Mucosa of stomach (tissue), 1 donor: ENCODE data around the gene EBF3.

ENCODE experiments used
- H3K27me3 ChIP-seq: one replicate; pipeline ENCODE4 v1.7.0; 2013; ENCODE audit warnings: mild to moderate bottlenecking, low read length; ENCODE audit not compliant: control insufficient read depth, insufficient read depth
- H3K36me3 ChIP-seq: one replicate; pipeline ENCODE4 v1.7.0; 2013; ENCODE audit warnings: low read length; ENCODE audit not compliant: control insufficient read depth, insufficient read depth
- H3K4me1 ChIP-seq: one replicate; pipeline ENCODE4 v1.7.0; 2013; ENCODE audit warnings: mild to moderate bottlenecking, low read length; ENCODE audit not compliant: control insufficient read depth, insufficient read depth
- H3K4me3 ChIP-seq: one replicate; pipeline ENCODE4 v1.7.0; 2013; ENCODE audit warnings: low read length
- H3K9ac ChIP-seq: one replicate; pipeline ENCODE4 v1.7.0; 2013; ENCODE audit warnings: mild to moderate bottlenecking, low read length, moderate library complexity
- H3K9me3 ChIP-seq: one replicate; pipeline ENCODE4 v1.7.0; 2013; ENCODE audit warnings: mild to moderate bottlenecking, low read length, moderate library complexity; ENCODE audit not compliant: control insufficient read depth
- donor health status: Pancreatic carcinoma.

EBF3 gene

DNA sequence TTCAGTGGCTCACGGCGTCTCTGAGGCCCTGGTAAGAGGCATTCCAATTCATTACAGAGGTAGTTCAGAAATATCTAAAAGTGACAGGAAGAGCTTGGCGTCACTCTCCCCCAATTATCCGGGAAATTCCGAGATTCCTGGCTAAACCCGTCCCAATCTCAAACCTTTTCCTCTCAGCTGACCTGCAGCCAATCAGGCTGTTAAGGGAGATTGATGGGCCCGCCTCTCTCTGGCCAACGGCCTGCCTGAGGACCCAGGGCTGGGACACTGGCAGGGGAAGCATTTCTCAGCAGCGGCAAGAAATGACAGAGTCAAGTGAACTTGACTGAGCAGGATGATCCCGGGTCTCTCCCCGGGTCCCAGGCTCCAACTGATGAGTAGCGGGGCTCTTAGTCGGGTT, 72.3 kb downstream of the EBF3 start:
- Histone ChIP-seq H3K27me3 (peaks cover 23% of the 10 kb centered on the region), H3K9ac (no peak overlapping the region), H3K9me3 (no peaks in the 10 kb centered on the region), H3K4me3 (no peak overlapping the region), H3K4me1 (peaks cover 4% of the 10 kb centered on the region), H3K36me3 (no peaks in the 10 kb centered on the region)

DNA sequence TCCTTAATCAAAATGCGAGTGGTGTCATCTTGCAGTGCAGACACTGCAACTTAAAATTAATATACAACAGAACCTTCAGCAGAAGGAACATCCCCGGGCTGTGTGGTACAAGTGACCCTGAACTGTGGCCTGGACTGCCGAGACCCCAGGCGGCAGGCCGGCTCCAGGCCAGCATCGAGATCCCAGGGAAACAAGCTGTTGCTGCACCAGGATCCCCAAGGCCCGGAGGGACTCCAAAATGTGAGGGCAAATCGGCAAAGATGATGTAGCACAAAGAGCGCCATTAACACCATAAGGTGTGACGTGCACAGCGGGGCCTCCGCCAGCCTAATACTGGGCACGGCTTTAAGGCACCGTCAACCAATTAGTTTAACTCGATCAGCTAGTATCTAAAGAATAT, 73.9 kb downstream of the EBF3 start:
- no peaks in the 10 kb centered on the region for H3K9me3 ChIP-seq

DNA sequence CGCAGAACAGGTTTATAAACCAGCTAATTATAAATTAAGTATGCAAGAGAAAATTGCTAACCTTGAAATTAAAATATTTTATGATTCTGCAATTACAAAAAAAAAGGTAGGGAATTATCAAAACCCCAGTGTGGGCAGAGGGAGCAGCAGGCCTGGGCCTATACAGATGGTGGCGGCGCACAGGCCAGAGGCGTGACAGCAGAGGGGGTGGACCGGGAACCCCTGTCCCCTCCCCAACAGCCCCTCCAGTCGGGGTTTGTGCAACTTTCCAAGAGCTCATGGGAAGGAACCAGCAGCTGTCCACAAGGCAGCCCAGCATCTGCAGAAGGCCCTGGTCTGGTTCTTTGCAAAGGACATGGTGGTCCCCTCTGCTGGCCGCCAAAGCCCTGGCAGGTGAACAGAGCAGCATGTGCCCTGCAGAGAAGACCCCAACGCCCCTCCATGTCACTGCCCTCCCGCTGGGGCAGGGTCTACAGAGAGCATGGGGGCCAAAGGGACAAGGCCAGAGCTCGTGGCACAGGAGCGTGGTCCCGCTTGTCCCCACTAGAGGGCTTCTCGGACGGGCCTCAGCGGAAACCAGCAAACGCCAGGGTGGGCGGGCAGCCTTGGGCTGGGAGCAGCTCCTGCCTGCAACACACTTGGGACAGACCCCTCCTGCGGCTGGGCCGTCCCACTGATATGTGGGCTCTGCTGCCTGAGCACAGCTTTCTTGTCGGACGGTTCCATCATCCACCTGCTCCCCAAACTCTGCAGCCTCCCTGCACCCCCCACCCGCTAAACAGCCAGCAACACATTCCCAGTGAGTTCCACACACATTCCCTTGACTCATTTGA, 75.1 kb downstream of the EBF3 start:
- no peaks in the 10 kb centered on the region for H3K36me3 ChIP-seq
- H3K4me1 ChIP-seq: peaks cover 4% of the 10 kb centered on the region
- no peak overlapping the region for H3K9ac ChIP-seq

More for the DNA sequence above, 73.9 kb downstream of the EBF3 start:
- Histone ChIP-seq H3K9ac (no peak overlapping the region), H3K27me3 (peaks cover 18% of the 10 kb centered on the region), H3K4me3 (no peak overlapping the region), H3K36me3 (no peaks in the 10 kb centered on the region), H3K4me1 (peaks cover 4% of the 10 kb centered on the region)

DNA sequence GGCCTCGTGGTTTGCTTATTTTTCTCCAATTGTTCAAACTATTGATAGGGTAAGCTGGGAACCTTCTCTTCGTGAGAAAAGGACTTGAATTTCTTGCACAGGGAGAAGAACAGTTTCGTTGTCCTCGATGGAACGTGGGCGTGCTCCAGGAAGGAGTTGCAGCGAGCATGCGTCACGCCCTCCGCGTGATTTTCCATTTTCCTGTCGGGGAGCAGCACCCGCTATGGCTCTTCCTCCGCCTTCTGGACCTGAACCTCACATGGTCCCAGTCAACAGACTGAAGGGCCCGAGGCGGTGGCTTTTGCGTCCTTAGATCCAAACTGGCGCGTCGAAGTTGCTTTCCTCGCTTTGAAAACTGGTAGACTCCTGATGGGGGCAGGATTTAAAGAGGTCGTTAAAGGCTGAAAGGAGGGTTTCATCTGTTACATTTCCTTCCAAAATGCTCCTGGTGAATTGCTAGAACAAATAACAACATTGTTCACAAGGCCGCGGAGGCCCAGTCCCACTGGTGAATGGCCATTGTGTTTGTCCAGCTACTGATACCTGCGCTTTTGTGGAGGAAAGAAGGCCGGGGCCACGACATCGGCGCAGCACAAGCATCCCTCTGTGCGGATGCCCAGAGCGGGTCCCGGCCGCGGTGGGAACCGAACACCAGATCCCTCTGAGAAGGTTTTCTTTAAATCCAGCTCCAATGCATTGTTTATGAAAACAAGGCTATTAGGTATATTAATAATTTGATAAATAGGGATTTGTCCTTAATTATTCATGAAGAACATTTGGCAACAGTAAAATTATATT, 75.9 kb downstream of the EBF3 start:
- H3K4me1 ChIP-seq: peaks cover 4% of the 10 kb centered on the region
- H3K9me3 ChIP-seq: no peaks in the 10 kb centered on the region
- no peaks in the 10 kb centered on the region for H3K36me3 ChIP-seq
- H3K9ac ChIP-seq: no peak overlapping the region
- H3K27me3 ChIP-seq: peaks cover 4% of the 10 kb centered on the region
- H3K4me3 ChIP-seq: no peak overlapping the region

More for the DNA sequence above, 75.1 kb downstream of the EBF3 start:
- Histone ChIP-seq H3K4me3 (no peak overlapping the region), H3K9me3 (no peaks in the 10 kb centered on the region), H3K27me3 (peaks cover 11% of the 10 kb centered on the region)

DNA sequence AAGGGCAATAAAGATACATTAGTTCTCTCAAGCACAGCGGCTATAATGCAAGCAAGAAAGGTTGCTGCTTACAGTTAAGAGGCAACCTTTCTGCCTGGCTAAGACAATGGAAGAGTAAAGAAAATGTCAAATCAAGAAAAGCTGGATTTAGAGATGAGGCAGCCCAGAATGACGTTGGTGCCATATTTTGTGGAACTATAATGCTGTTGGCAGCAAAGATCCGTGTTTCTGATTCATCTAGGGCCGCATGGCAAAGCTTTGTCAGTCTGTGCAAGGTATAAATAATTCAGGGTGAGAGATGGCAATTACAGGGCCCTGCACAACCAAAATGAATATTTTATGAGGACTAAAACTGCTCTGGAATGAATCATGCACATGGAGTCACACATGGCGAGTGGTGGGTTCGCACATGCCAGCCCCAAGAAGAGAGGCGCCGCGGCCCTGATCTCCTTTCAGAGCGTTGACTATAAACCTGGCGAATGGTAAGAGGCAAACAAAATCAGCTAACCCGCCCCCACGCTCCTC, 76.6 kb downstream of the EBF3 start:
- Histone ChIP-seq H3K9ac (no peak overlapping the region), H3K36me3 (no peaks in the 10 kb centered on the region), H3K4me3 (no peak overlapping the region), H3K9me3 (no peaks in the 10 kb centered on the region), H3K4me1 (no peaks in the 10 kb centered on the region), H3K27me3 (peaks cover 4% of the 10 kb centered on the region)

DNA sequence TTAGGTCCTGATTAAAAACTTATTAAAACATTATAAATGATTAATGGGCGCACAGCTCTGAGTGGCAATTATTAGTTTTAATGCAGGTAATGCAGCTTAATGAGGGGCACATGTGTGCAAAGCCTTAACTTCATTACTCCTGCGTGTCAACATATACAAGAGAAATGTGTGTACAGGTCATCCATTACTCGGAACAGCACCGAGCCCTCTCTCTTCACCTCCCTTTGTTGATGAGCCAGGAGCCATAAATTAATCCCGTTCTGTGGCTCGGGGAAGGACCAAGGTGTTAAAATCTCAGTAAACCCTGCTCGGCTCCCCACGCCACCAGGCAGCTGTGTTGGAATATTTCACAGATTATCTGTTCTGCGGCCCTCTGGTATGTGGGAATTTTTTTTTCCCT, 77.8 kb downstream of the EBF3 start:
- H3K9me3 ChIP-seq: no peaks in the 10 kb centered on the region
- H3K4me1 ChIP-seq: no peaks in the 10 kb centered on the region
- no peaks in the 10 kb centered on the region for H3K36me3 ChIP-seq
- H3K9ac ChIP-seq: no peak overlapping the region
- no peak overlapping the region for H3K4me3 ChIP-seq
- peaks cover 4% of the 10 kb centered on the region for H3K27me3 ChIP-seq

DNA sequence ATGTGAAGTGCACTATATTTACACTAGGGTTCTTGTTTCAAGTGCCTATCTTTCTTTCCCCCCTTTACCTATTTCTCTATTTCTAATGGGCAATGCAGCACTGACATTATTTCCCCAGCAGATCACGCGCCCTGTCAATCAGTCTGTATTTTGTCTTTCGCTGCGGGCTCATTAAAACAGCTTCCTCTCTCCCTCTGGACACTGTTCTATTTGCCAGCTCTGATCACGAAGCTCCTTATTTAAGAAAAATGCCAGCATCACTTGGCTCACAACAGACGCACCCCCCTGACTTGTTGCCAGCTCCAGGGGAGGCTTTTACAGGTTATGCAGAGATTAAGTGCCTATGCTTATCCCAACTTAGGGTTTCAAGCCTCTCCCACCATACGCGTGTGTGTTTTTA, 78.5 kb downstream of the EBF3 start:
- Histone ChIP-seq H3K9me3 (no peaks in the 10 kb centered on the region), H3K27me3 (peaks cover 4% of the 10 kb centered on the region), H3K4me3 (no peak overlapping the region), H3K9ac (no peak overlapping the region), H3K36me3 (no peaks in the 10 kb centered on the region), H3K4me1 (no peaks in the 10 kb centered on the region)

DNA sequence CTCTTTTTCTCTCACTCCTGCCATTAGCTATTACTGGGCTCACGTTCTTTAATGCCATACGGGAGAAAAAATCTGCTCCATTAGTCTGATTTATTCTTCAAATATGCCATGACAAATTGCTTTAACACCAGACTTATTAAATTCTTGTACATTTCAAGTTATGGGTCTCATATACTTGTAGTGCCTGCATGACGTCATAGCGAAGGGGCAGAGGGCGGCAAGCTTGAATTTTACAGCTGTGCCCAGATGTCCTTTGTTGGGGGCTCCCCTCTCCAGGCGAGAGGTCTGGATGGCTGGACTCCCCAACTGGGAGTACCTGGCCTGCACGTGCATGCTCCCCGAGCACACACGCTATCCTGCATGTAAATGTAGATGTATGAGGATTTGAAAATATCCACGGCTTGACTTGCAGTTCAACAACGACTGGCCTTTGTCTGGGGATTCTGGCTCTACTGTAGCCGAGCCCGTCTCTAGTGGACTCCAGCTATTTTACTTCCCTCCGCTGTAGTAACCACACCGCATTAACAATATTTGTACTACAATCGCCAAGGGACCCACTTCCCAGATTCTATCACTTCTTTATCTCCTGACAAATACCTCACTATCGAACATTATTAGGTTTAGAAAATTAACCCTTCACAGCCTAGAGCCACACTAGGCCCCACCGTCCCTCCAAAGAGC, 79.5 kb downstream of the EBF3 start:
- Histone ChIP-seq H3K4me3 (no peak overlapping the region), H3K9ac (no peak overlapping the region)

DNA sequence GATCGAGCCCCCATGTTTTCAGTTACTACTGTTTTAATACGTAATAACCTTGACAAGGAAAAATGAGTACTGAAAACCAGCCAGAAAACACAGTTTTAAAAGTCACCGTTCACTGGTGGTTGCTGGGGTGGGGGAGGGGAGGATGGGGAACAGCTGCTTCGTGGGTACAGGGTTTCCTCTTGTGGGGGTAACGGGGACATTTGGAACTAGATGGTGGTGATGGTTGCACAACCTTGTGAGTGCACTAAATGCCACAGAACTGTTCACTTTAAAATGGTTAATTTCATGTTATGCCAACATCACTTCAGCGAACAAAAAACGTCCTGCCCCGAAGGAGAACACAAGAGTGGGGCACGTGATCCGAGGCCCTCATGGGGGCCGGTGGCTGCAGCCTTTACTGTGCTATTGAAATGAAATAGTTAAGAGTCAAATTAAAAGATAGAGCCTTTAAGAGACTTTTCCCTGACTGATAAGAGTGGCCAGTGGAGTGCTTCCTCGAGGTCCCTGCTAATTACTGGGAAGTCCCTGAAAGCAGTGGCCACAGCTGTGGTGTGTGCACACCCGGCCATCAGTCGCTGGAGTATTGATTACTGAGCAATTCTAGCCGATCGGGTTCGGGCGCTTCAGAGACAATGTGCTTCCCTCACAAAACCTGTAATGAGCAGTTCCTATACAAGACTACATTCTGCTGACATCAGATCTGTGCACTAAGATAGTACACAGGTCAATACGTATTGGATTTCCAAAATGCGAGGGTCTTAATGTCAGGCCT, 80.3 kb downstream of the EBF3 start:
- peaks cover 4% of the 10 kb centered on the region for H3K27me3 ChIP-seq
- no peak overlapping the region for H3K9ac ChIP-seq
- no peaks in the 10 kb centered on the region for H3K9me3 ChIP-seq
- no peak overlapping the region for H3K4me3 ChIP-seq
- no peaks in the 10 kb centered on the region for H3K4me1 ChIP-seq
- H3K36me3 ChIP-seq: no peaks in the 10 kb centered on the region

More for the DNA sequence above, 79.5 kb downstream of the EBF3 start:
- H3K9me3 ChIP-seq: no peaks in the 10 kb centered on the region
- H3K36me3 ChIP-seq: no peaks in the 10 kb centered on the region
- H3K4me1 ChIP-seq: no peaks in the 10 kb centered on the region
- peaks cover 4% of the 10 kb centered on the region for H3K27me3 ChIP-seq

DNA sequence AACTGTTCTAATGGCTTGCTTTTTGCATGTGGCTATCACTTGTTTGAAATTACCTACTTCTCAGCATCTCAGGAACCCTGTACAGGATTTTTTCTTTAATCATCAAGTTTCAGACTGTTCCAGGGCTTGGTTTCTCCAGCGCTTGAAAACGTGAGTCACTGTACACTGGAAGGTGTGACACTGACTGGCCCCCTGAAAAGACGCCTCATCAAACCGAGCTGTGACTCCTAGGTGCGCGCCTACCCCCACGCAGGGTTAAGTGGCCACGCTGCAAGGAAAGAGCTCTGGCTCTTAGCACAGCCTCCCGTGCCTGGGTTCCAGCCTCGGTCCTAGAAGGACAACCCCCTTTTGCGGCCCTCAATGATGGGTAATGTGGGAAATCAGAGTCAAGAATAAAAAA, 81.0 kb downstream of the EBF3 start:
- Histone ChIP-seq H3K27me3 (peaks cover 4% of the 10 kb centered on the region), H3K36me3 (no peaks in the 10 kb centered on the region), H3K9ac (no peak overlapping the region), H3K4me1 (no peaks in the 10 kb centered on the region), H3K4me3 (no peak overlapping the region), H3K9me3 (no peaks in the 10 kb centered on the region)

DNA sequence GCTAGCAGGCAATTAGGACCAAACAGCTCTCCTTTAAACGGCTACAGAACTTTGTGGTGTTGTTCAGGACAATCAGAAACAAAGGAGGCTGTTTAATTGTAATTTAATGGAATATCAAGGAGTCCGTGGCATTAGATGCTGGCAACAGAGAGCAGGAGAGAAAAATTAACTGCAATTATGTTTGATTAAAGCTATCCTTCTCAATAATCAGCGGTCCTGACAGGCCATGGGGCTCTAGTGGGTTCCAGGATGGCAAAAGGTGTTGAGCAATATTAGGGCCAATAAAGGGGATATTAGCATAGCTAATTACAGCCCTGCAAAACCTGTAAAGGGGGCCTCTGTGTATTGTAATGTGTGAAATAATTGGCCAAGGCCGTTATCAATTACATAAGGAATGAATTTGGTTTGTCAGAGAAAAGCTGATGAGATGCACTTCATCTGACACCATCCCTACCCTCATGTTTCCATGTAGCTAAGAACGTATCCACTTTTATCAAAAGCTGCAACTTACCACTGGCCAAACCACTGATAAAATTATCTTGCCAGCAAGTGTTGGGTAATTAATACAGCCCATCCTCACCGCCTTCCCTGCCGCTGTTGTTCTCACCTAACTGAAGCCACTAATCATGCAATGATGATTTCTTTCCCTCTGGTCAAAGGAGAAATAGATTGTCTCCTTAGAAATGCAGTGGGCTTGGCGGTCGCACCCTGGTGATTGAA, 81.6 kb downstream of the EBF3 start:
- H3K9ac ChIP-seq: no peak overlapping the region
- no peaks in the 10 kb centered on the region for H3K4me1 ChIP-seq
- H3K27me3 ChIP-seq: peaks cover 4% of the 10 kb centered on the region
- no peak overlapping the region for H3K4me3 ChIP-seq
- H3K36me3 ChIP-seq: no peaks in the 10 kb centered on the region
- H3K9me3 ChIP-seq: no peaks in the 10 kb centered on the region
